ENCODE results near the gene PAX3.

DNA sequence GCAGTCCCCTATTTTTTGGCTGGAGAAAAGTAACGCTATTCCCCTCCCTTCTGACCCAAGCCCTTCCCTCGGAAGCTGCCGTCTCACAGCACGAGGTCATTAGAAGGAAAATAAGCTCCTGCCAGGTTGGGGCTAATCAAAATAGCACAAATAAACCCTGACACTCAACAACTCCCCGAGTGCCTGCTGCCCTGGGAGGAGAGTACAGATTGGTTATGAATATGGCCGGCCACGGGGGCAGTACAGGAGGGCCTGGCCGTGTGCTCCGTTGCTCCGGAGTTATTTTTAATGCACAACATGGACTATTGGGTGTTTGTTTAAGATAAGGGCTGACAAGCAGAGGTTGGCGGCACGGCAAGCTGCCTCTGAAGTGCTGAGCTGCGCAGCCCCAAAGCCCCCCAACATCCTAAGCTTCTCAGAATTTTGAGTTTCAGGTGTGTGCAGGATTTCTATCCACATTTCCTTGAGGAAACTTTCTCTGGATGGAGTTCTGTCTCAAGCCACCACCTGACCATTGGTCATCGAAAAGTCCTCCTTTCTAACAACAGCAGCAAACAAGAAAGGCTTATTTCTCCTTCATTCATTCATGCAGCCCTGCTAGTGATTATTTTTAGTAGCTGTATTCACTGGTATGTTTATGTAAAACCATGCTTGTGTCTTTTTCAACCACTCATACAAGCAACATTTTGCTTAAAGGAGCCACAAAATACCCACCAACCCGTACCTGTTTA is 58.7 kb downstream of the PAX3 start:
- TF ChIP-seq CEBPB (IDR thresholded peaks at IDR 0.05) (no peak), ZBTB7A (IDR thresholded peaks at IDR 0.05; ENCODE audit: low read depth) (no peak), EP300 (IDR thresholded peaks at IDR 0.05; ENCODE audit: borderline replicate concordance) (no peak), YY1 (IDR thresholded peaks at IDR 0.05; ENCODE audit: low read depth) (no peak), RAD21 (IDR thresholded peaks at IDR 0.05; ENCODE audit: low read depth) (no peak), MAX (IDR thresholded peaks at IDR 0.05) (no peak), TEAD4 (IDR thresholded peaks at IDR 0.05) (no peak), USF1 (IDR thresholded peaks at IDR 0.05) (no peak)
- TF ChIP-seq, protein P1, sequence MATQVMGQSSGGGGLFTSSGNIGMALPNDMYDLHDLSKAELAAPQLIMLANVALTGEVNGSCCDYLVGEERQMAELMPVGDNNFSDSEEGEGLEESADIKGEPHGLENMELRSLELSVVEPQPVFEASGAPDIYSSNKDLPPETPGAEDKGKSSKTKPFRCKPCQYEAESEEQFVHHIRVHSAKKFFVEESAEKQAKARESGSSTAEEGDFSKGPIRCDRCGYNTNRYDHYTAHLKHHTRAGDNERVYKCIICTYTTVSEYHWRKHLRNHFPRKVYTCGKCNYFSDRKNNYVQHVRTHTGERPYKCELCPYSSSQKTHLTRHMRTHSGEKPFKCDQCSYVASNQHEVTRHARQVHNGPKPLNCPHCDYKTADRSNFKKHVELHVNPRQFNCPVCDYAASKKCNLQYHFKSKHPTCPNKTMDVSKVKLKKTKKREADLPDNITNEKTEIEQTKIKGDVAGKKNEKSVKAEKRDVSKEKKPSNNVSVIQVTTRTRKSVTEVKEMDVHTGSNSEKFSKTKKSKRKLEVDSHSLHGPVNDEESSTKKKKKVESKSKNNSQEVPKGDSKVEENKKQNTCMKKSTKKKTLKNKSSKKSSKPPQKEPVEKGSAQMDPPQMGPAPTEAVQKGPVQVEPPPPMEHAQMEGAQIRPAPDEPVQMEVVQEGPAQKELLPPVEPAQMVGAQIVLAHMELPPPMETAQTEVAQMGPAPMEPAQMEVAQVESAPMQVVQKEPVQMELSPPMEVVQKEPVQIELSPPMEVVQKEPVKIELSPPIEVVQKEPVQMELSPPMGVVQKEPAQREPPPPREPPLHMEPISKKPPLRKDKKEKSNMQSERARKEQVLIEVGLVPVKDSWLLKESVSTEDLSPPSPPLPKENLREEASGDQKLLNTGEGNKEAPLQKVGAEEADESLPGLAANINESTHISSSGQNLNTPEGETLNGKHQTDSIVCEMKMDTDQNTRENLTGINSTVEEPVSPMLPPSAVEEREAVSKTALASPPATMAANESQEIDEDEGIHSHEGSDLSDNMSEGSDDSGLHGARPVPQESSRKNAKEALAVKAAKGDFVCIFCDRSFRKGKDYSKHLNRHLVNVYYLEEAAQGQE (IDR thresholded peaks at IDR 0.05; ENCODE audit: low read depth): no peak
